ENCODE results near the gene MAML2. TPM values are rescaled to one million over a fixed set of nuclear protein-coding genes. Genes with fewer than 3 reads are reported as not detected.

Gene MAML2
- total RNA-seq, 1 experiment from 2014 or later: 28.3 TPM

- Histone ChIP-seq H3K27me3 (ENCODE audit: insufficient read depth, low read depth) (no peaks in the 10 kb centered on the region), H3K4me3 (no peak overlapping the region), H3K4me1 (replicated peaks; ENCODE audit: insufficient read depth) (peaks cover 15% of the 10 kb centered on the region), H3K36me3 (ENCODE audit: low read depth) (peaks cover 21% of the 10 kb centered on the region), H3K9me3 (ENCODE audit: insufficient read depth, low read depth) (no peaks in the 10 kb centered on the region), H3K27ac (peak overlapping the region; percentile 30), H3K79me2 (ENCODE audit: low read depth) (peaks cover 86% of the 10 kb centered on the region), H3F3A (ENCODE audit: insufficient read depth, low read depth) (peaks cover 16% of the 10 kb centered on the region; the same call in 1 of the 2 replicates), H3K4me2 (no peak overlapping the region), H4K20me1 (ENCODE audit: insufficient read depth) (no peaks in the 10 kb centered on the region), H2AFZ (no peak overlapping the region), H3K9me2 (ENCODE audit: insufficient read depth) (no peaks in the 10 kb centered on the region)
- BruUV-seq (replicated peaks): no TSS peak
- POLR2A ChIA-PET (ENCODE audit: unreplicated experiment): interaction anchor here (0.8 kb wide), 1 partner anchor 27 kb away, joined by 6 read pairs; no protein-coding TSS in a partner anchor
- DNase-seq: peak in 1 of 2 experiments; percentile 76
- intact Hi-C loops (cut with micrococcal nuclease; ENCODE audit: unreplicated experiment): no loop called here
- CTCF ChIA-PET: no interaction called here
- TF ChIP-seq EZH2 (IDR thresholded peaks at IDR 0.05; ENCODE audit: low read depth) (no peak), CTCF (conservative IDR thresholded peaks at IDR 0.05) (no peak)
Measured at GRCh38 chr11:96200243-96200642, 142.8 kb downstream of the MAML2 start.

GRCh38 chr11:96199563-96200025 lies 143.4 kb downstream of the MAML2 start:
- H3K4me1 ChIP-seq (replicated peaks; ENCODE audit: insufficient read depth): peaks cover 15% of the 10 kb centered on the region
- CTCF ChIA-PET: no interaction called here

GRCh38 chr11:96197801-96198701 lies 144.9 kb downstream of the MAML2 start:
- no peak for TF ChIP-seq CTCF (conservative IDR thresholded peaks at IDR 0.05)
- no peak for TF ChIP-seq EZH2 (IDR thresholded peaks at IDR 0.05; ENCODE audit: low read depth)
- DNase-seq: no peak
- no peak overlapping the region for H3K4me3 ChIP-seq
- no peaks in the 10 kb centered on the region for H3K27me3 ChIP-seq (ENCODE audit: insufficient read depth, low read depth)
- peaks cover 19% of the 10 kb centered on the region for H3K36me3 ChIP-seq (ENCODE audit: low read depth)
- no peaks in the 10 kb centered on the region for H4K20me1 ChIP-seq (ENCODE audit: insufficient read depth)
- POLR2A ChIA-PET (ENCODE audit: unreplicated experiment): no interaction called here
- H3K4me2 ChIP-seq: no peak overlapping the region
- peaks cover 73% of the 10 kb centered on the region for H3K79me2 ChIP-seq (ENCODE audit: low read depth)
- no peaks in the 10 kb centered on the region for H3K9me3 ChIP-seq (ENCODE audit: insufficient read depth, low read depth)
- intact Hi-C loops (cut with micrococcal nuclease; ENCODE audit: unreplicated experiment): no loop called here
- no TSS peak for BruUV-seq (replicated peaks)
- peaks cover 15% of the 10 kb centered on the region for H3K4me1 ChIP-seq (replicated peaks; ENCODE audit: insufficient read depth)
- H3K27ac ChIP-seq: no peak overlapping the region
- H2AFZ ChIP-seq: no peak overlapping the region
- H3K9me2 ChIP-seq (ENCODE audit: insufficient read depth): no peaks in the 10 kb centered on the region
- H3F3A ChIP-seq (ENCODE audit: insufficient read depth, low read depth): peaks cover 16% of the 10 kb centered on the region; the same call in 1 of the 2 replicates
- CTCF ChIA-PET: no interaction called here

More at GRCh38 chr11:96199563-96200025, 143.4 kb downstream of the MAML2 start:
- intact Hi-C loops (cut with micrococcal nuclease; ENCODE audit: unreplicated experiment): no loop called here
- no peaks in the 10 kb centered on the region for H3K27me3 ChIP-seq (ENCODE audit: insufficient read depth, low read depth)
- no TSS peak for BruUV-seq (replicated peaks)
- H2AFZ ChIP-seq: no peak overlapping the region
- TF ChIP-seq CTCF (conservative IDR thresholded peaks at IDR 0.05): no peak
- TF ChIP-seq EZH2 (IDR thresholded peaks at IDR 0.05; ENCODE audit: low read depth): no peak
- peaks cover 19% of the 10 kb centered on the region for H3K36me3 ChIP-seq (ENCODE audit: low read depth)
- DNase-seq: no peak
- H3F3A ChIP-seq (ENCODE audit: insufficient read depth, low read depth): peaks cover 16% of the 10 kb centered on the region; the same call in 1 of the 2 replicates
- no peak overlapping the region for H3K4me3 ChIP-seq
- H3K27ac ChIP-seq: peak overlapping the region; percentile 30; the same call in 1 of the 2 replicates
- no peak overlapping the region for H3K4me2 ChIP-seq
- H3K9me2 ChIP-seq (ENCODE audit: insufficient read depth): no peaks in the 10 kb centered on the region
- H4K20me1 ChIP-seq (ENCODE audit: insufficient read depth): no peaks in the 10 kb centered on the region
- H3K79me2 ChIP-seq (ENCODE audit: low read depth): peaks cover 84% of the 10 kb centered on the region
- POLR2A ChIA-PET (ENCODE audit: unreplicated experiment): interaction anchor here (0.8 kb wide), 1 partner anchor 27 kb away, joined by 6 read pairs; no protein-coding TSS in a partner anchor
- H3K9me3 ChIP-seq (ENCODE audit: insufficient read depth, low read depth): no peaks in the 10 kb centered on the region

Data from PC-9 (cell line).